ENCODE measurements around the gene MATK. TPM values are rescaled to one million over a fixed set of nuclear protein-coding genes. Genes with fewer than 3 reads are reported as not detected.

The MATK gene
- total RNA-seq, 1 donor from 2014 or later, result 4.7 TPM

GRCh38 chr19:3790209-3790734 lies 4.1 kb upstream of the MATK start:
- no peak for DNase-seq (ENCODE audit: low spot score)

DNA sequence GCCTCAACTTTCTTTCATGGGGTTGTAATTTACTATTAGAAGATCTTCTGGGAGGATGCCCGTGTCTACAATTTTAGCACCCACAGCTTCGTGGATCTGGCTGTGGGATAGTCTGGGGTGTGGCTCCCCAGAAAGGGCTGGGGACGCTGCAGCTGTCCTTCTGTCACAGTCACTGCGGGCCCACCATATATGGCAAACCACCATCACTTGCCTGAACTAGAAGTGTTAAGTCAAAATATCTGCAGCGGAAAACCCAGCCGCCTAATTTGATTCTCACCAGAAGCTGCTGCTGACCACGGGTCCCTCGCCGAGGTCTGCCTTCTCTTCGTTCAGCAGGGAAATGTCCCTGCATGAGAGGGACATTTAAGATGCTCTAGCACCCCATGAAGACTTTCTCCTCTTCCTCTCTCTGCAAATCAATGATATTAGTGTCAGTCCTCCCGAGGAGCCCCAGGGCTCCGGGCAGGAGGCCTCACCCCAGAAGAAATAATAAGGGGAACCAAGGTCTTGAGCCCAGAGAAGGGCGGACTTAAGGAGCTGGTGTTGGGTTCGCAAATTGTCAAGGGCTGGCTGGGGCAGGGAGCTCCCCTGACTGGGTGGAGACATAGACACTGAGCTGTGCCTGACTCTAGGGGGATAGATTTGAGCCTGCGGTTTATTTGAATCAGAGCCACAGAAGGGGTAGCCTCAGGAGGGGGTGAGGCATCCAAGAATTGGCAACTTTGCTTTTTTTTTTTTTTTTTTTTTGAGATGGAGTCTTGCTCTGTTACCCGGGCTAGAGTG lies 3.0 kb upstream of the MATK start:
- DNase-seq (ENCODE audit: low spot score), result no peak

DNA sequence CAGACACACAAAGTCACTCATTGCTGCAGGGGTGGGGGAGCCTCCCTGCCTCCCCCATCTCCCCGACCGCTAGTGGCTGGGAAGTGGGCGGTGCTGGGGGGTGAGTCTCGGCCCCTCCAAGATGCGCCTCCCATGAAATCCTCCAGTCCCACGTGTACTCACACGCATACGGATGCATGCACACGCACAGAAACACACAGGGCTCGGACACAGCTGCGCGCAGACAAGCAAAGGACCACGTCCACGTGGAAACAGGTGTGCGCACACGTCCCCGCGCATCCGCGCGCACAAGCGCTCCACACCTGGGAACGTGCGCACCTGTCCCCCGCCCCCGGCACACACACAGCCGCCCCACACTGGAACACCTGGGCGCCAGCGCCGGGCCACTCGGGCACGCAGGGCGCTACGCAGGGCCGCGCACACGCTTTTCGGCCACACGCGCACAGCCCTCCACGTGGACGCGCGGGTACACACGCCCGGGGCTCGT lies 687 bp downstream of the MATK start:
- no peak for DNase-seq (ENCODE audit: low spot score)

DNA sequence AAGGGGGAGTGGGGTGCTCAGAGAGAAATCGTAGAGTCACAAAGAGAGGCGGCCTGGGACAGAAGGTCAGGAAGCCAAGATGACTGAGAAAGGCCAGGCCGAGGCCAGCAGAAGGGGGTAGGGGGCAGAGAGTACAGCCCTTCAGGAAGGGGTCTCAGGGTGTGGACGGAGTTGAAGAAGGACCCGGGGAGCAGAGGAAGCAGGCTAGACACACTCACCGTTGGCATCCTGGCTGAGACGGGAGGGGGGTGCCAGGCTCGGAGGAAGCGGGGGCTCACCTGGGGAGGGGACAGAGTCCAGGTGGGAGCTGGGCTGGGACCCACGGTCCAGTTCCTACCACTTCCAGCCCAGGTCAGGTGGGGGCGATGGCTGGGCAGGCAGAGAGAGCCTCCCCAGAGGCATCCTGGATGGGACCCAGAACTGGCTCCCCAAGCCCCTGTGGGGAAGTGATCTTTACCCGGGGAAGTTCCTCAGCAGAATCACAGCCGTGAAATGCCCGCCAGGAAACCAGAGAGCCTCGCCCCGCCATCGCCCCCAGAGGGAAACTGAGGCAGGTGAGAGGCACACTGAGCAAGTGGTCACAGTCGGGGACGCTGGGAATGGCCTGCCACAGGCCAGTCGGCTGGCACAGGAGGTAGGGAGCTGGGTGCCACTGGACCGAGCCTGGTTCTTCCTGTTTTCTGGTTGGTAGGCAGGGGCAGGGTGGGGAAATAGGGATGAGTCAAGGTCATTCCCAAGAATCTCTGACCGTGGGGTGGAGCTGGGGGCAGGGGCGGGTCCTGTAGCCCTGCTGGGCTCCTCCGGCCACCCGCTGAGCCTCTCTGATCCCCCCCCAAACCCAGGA lies 1.4 kb downstream of the MATK start:
- no peak for DNase-seq (ENCODE audit: low spot score)

GRCh38 chr19:3783660-3784584 lies 2.3 kb downstream of the MATK start:
- no peak for DNase-seq (ENCODE audit: low spot score)

DNA sequence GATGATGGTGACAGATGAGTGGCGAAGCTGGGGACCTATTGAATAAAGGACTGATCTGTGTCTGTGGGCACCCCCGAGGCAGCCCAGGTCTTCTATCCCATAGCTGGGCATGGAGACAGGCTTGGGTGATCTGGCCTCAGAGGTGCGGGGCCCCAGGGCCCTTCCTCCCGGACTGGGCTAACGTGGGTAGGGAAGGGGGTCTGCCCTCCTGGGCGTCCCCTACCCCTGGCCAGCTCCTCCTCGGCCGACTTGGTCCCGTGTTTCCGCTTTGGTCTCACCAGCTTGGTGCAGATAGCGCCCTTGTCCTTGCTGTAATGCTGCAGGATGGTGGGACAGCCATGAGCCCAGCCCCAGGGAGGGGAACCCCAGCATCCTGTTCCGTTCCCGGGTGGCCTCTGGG lies 3.3 kb downstream of the MATK start:
- DNase-seq (ENCODE audit: low spot score), result no peak

DNA sequence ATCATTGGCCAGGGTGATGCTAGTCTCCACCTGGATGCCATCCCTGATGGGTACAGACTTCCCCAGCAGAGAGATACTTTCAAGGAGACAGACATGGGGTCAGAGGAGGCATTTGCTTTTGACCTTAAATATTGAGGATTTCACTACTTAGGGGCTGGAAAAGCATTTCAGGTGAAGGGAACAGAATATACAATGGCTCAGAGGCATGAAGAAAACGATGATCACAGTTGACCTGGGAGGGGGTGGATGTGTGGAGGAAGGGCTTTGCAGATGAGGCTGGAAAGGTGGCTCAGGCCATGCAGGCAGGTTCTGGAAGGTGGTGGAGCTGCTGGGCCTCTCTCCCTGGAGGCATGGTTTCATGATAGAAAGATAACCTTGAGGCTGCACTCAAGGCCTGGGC lies 3.9 kb downstream of the MATK start:
- no peak for DNase-seq (ENCODE audit: low spot score)

GRCh38 chr19:3781603-3782002 lies 4.6 kb downstream of the MATK start:
- no peak for DNase-seq (ENCODE audit: low spot score)

- no peak for DNase-seq (ENCODE audit: low spot score)
These were observed 5.3 kb downstream of the MATK start for GRCh38 chr19:3780786-3781304.

DNA sequence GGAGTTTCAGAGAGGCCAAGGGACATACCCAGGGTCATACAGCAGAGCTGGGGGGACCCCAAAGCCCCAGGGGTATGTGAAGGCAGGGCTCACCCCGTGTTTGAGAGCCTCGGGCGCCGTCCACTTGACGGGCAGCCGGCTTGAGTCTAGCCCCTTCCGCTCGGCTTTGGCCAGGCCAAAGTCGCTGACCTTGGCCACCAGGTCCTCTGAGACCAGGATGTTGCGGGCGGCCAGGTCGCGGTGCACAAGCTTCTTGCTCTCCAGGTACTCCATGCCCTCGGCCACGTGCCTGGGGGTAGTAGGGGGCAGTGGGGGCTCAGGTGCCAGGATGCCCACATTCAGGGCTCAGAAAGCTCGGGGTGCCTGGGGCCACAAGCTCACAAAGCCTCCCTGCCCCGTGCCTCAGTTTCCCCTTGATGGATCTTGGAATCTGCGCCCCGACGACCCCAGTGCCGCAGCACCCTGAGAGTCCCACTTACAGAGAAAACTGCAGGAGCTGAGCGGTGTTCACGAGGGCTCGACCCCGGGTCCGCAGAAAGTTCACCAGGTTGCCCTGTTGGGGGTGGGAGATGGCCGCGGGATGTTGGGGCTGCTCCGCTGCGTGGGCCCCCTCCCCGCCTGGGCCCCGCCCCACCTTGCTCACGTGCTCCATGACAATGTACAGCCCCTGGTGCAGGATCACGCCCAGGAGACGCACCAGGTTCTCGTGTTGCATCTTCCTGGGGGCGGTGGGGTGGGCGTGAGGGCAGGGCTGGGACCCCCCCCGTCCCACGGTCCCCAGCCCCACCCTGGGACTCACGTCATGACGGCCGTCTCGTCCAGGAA lies 7.1 kb downstream of the MATK start:
- no peak for DNase-seq (ENCODE audit: low spot score)

GRCh38 chr19:3778104-3778867 lies 7.9 kb downstream of the MATK start:
- no peak for DNase-seq (ENCODE audit: low spot score)

DNA sequence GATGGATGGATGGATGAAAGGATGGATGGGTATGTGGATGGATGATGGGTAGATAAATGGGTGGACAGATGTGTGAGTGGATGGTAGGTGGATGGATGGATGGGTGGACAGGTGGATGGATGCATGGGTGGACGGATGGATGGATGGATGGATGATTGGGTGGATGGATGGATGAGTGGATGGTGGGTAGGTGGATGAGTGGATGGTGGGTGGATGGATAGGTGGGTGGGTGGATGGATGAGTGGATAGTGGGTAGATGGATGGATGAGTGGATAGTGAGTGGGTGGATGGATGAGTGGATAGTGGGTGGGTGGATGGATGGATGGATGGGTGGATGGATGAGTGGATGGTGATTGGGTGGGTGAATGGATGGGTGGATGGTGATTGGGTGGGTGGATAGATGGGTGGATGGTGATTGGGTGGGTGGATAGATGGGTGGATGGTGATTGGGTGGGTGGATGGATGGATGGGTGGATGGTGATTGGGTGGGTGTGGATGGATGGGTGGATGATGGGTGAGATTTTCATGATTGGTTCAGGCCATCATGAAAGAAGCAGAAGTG lies 9.6 kb downstream of the MATK start:
- DNase-seq (ENCODE audit: low spot score), result no peak

DNA sequence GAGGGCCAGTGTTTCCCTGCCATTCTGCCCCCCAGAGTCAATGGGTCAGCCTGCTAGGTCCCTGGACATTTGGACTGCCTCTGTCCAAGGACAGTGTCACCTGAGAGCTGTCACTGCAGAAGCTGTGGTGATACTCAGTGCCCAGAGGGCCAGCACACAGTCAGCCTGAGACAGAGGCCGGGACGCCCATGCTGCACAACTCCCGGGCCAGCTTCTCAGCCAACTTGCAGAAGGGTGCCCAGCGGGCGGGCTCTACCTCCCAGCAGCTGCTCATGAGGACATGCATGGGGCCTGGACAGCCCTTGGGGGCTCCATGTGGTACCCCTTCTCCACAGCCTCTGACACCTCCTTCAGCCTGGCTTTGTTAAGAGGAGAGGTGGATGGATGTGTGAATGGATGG lies 10.3 kb downstream of the MATK start:
- no peak for DNase-seq (ENCODE audit: low spot score)

- no peak for DNase-seq (ENCODE audit: low spot score)
These were observed 10.8 kb downstream of the MATK start for GRCh38 chr19:3775374-3775711.

GRCh38 chr19:3774621-3775373 lies 11.4 kb downstream of the MATK start:
- DNase-seq (ENCODE audit: low spot score), result no peak

- no peak for DNase-seq (ENCODE audit: low spot score)
These were observed 12.2 kb downstream of the MATK start for GRCh38 chr19:3773814-3774515.

DNA sequence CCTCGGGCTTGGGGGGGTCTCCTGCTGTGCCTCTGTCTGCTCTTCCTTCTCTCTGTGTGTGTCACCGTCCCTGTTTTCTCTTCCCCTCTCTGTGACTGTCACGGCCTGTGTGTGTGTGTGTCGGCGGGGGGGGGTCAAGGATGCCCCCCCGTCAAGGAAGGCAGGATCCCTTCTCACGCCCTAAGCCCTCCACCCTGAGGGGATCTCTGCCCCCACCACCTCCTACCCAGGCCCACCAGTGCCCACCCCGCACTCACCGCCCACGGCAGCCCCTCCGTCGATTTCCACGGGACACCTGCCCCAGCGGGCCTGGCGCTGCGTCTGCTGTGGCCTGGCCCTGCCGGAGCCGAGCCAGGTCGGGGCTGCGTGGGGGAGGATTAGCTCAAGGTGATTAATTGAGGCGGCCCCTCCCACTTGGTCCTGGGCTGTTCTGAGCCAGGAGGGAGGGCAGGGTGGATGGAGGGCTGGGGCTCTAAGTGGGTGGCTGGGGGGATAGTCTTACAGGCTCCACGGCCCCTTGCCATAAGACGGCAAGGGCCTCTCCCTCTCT lies 14.2 kb downstream of the MATK start, which contains the start of gene RAX2:
RAX2 (minus strand) TSS at position 323 of the 550 bp plus-strand sequence. CDS start 486 bp downstream, outside the sequence.
- DNase-seq (ENCODE audit: low spot score), result no peak
